NCI-H526 (cell line): Measurements from ENCODE around the gene FAM131C.
"Not testable (repeated sequence)": the region's sequence is repeated elsewhere in the genome, so short reads cannot be mapped to it uniquely, and the experiment has no call there.

ENCODE experiments used
- DNase-seq, 2 experiments: peaks; one replicate each; lab custom pipeline; 2025; lab: John Stamatoyannopoulos, UW

Gene FAM131C, protein sequence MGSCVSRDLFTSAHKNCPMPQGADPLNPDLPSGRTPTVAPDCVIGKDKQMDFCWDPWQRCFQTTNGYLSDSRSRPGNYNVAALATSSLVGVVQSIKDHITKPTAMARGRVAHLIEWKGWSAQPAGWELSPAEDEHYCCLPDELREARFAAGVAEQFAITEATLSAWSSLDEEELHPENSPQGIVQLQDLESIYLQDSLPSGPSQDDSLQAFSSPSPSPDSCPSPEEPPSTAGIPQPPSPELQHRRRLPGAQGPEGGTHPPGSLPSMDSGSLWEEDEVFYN

DNA sequence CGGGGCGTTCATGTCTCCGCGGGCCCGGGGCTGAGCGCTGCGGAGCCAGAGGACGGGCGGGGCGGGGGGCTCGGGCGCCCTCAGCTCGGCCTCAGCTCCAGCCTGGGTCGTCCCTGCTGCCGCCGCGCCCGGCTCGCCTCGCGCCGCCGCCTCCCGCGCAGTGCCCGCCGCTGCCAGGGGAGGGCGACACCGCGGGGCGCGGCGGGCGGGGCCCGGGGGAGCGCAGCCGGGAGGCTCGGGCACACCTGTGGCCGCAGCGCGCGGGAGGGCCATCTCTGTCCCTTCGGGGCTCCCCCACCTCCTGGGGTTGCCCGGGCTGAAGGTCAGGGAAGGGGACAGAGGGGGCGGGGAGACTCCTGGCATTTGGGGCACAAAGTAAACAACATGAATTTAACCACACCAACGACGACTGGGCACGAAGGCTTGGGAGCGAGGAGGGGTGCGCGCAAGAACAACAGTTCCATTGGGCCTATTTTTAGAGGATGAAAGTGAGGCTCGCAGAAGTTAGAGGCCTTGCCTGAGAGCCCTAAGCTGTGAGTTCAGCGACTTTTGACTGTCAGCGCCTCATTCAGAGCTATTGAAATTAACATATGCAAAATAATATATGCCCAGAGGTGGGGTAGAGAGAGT is at the start of gene FAM131C:
Gene FAM131C (minus strand): TSS at position 162 of the 630 bp plus-strand sequence. CDS start 209 bp downstream, outside the sequence.
- peak; percentile 29 to 70 for DNase-seq

DNA sequence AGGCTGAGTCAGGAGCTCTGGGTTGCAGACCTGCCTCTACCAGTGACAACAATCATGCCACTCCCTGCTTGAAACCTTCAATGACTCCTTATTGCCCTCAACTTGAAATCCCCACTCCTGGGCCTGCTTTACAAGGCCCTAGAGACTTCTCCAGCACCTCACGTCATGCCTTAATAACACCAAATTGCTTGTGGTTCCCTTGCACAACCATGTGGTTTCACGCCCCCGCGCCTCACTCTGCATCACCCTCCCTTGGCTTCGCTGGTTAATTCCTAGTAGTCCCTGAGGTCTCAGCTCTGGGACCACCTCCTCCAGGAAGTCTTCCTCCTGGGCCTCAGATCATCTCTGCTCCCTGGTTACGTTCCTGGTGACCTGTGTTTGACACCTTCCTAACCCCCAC is 49.5 kb upstream of the FAM131C start:
- DNase-seq: no peak

DNA sequence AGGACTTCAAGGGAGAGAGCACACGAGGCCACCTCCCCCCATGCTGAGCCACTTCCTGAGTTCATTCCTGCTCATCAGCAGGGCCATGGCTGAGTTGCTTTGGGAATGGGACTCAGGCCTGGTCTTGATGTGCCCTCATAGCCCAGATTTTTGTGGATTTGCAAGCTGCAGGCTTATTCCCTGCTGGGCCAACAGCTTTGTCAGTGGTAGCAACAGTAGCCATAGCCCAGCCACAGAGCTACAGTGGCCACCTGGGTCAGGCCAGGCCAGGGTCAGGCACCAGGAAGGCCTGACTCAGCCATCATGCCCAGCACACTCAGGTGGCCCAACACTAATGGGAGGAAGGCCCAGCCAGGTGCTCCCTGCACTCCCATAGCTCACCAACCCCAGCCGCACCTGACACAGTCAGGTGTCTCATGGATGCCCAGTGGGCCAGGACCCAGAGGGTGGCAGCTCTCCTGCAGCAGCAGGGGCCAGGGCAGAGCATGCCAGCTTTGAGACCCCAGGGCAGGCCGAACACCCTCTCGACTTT is 49.0 kb upstream of the FAM131C start:
- DNase-seq: no peak

DNA sequence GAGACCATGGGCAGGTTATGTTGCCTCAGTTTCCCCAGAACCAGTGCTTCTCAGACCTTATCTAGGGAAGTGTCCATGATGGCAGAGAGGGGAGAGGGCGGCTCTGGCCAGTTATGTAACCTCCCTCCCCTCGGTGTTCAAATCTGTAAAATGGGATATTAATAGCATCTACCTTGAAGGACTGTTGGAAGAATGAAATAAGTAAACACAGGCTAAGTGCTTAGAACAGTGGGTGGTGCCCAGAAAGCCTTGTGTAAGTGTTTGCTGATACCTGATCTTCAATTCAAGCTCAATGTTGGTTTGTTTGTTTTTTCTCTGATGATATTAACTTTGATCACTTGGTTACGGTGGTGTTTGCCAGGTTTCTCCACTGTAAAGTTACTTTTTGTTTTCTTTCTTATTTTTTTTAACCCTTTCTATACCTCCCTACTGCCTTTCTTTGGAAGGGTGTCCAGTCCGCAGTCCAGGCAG is 47.5 kb upstream of the FAM131C start:
- no peak for DNase-seq

DNA sequence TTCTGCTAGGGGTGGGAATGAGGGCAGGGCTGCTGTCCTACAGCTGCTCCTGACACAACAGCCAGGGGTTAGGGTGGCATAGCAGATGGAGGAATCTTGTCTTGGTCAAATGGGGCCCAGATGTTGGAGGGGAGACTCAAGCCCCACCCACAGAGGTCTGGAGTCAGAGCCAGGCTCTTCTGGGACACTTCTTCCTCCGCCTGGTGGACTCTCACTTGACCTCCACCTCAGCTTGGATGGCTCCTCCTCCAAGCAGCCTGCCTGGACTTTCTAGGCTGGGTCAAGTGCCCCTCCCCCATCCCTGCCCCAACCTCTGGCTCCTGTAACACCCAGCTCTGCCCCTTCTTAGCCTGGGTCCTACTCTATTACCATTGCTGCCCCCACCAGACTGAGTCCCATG is 47.0 kb upstream of the FAM131C start:
- no peak for DNase-seq

DNA sequence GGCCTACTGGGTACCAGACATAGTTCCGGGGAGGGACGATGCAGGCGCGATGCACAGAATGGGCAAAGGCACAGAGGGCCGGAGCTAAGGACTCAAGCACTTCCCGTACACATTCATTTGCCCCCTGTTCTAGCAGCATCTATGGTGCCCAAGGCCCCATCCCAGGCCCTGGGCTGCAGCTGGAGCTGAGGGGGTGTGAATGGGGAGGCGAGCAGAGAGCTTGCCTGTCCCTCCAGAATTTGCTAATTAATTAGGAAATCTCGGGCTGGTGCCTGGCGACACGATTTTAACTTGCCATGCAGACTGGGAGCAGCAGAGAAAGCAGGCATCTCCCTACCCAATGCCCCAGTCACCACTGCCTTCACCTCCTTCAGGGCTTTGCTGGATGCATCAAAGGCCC is 46.5 kb upstream of the FAM131C start:
- DNase-seq: no peak

DNA sequence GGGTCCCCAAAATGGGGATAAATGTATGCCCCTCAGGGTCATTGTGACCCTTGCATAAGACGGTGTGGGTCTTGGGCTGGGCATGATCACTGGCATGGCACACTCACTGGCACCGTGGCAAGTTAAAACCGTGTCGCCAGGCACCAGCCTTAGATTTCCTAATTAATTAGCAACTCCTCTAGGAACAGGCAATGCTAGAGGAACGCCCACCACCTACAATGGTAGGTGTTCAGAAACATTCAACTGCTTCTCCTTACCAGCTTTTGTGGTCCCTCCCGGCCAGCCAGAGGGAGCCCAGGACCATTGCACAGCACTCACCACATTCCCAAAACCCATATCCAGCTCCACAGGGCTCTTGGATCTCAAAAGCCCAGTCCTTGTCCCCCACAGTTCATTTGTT is 46.1 kb upstream of the FAM131C start:
- no peak for DNase-seq

DNA sequence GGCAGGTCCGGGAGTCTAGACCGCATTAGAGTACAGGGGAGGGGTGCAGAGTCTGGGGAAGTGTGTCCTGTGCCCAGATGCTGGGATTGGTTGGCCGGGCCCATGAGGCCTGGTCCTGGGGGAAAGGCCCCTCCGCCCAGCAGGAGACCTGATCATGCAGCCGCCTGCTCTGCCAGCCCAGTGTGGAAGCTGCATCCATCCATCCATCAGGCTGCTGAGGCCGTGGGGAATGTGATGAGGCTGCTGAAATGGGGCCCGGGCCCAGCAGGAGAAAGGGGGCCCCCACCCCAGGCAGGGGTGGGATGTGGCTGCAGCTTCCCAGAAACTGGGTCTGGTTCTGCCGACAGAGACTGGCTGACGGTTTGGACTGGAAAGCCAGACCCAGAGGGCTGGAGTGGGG is 45.3 kb upstream of the FAM131C start:
- no peak for DNase-seq

DNA sequence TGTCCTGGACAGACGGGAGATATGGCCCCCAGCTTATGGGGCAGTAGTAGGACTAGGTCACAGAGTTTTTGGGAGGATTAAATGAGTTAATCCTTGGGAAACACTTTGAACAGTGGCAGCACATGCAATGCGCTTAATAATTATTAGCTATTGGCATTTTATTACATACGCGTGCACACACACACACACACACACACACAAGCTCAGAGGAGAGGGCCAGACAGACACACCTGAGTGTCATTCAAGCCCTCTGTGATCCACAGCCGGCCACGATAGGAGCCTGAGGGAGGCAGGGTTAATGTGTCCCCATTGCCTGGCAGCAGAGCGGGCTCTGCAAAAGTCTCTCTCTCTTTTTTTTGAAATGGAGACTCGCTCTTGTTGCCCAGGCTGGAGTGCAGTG is 44.5 kb upstream of the FAM131C start:
- DNase-seq: no peak

DNA sequence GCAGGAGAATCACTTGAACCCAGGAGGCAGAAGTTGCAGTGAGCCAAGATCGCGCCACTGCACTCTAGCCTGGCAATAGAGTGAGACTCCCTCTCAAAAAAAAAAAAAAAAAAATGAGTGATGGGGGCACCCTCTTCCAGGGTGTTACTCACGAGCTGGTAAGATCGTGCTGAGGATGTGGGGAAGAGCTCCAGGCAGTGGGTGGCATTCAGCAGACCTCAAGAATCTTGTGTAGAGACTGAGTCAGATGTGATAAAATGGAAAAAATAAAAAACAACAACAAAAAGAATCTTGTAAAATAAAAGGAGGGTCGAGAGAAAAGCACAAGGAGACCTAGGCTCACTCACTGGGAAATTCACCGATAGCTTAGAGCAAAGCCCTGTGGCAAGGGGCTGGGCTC is 43.9 kb upstream of the FAM131C start:
- DNase-seq: no peak

DNA sequence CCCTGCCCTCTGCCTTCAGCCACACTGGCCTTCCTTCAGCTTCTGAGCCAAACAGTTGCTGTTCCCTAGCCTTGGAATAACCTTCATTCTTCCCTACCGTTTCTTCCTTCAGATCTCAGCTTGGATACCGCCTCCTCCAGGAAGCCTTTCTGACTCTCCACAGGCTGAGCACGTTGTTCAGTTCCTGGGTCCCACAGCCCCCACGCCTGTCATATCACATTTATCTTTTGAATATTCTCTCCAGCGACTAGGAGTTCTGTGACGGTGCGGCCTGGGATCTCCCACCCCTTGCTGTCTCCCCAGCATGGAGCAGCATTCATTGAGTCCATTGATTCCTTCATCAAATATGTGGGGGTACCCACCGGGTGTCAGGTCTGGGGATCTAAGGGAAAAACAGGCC is 43.2 kb upstream of the FAM131C start:
- no peak for DNase-seq

DNA sequence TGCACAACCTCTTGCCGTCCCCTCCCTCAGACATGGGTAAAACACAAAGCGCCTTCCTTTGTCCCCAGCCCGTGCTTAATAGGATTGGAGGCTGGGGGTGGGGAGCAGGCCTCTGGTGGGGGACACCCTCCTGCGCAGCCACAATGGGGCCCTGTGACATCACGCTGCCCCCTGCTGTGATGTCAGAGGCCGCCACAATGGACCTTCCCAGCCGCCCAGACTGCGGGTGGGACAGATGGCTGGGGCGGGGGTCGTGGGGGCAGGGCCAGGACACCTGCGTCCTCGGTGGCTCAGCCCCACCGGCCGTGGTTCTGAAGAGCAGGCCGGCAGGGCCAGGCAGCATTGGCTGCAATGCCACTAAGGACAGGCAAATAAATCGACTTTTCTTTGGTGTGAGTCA is 42.6 kb upstream of the FAM131C start:
- no peak for DNase-seq

DNA sequence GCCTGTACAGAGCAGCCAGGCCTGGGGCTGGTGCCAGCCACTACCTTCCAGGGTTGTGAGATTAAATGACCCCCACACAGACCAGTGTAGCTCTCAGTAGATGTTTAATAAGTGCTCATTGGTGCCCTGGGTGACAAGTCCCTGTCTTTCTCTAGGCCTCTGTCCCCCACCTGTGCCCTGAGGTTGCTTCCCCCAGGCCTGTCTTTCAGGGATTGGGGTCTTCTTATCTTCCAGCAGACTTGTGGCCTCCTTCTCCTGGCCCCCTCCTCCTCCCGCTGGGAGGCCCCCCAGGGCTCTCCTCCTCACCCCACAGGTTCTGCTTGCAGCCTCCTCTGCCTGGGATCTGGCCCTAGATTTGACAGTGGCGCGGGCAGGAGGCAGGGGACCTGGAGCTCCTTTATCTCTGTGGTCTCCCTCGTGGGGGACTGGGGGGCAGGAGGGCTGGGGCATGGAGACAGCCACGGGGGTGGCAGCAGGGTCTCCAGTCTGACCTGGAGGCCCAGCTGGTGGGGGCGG is 42.1 kb upstream of the FAM131C start:
- no peak for DNase-seq

DNA sequence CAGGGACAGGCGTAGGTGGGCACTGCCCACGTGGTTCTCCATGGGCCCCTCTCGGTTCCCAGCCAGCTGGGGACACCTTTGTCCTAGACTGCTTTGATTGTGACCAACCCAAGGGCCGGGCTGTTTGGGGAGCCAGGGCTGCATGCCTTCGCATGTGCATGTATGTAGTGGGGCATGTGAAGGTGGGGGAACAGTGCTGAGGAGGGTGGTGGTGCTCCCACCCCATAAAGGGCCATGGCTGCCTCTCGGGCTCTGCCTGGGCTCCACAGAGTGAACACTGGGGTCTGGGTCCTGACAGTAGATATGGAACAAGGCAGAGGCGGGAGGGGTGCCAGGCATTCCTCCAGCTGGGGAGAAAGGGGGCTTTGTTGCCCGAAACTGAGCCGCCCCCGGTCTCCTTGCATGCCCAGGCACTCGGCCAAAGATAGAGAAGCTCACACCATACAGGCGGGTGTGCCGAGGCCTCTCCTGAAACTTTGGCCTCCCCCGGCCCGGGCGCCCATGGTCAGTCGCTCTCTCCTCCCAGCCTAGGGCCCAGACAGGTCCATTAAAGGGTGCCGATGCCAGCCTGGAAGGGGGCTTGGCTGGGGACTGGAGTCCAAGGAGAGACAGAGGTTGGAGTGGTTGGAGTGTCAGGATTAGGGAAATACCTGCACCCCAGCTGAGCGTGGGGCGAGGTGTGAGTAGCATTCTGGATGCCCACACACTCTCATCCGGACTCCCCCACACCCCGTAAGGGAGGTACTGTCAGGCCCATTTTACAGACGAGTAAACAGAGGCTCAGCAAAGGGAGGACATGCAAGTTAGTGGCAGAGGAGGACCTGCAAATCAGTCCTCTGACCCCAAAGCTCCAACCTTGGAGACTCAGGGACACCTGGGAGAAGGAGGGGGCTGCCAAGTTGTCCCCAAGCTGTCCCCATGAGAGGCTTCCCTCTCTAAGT is 41.3 kb upstream of the FAM131C start:
- no peak for DNase-seq

DNA sequence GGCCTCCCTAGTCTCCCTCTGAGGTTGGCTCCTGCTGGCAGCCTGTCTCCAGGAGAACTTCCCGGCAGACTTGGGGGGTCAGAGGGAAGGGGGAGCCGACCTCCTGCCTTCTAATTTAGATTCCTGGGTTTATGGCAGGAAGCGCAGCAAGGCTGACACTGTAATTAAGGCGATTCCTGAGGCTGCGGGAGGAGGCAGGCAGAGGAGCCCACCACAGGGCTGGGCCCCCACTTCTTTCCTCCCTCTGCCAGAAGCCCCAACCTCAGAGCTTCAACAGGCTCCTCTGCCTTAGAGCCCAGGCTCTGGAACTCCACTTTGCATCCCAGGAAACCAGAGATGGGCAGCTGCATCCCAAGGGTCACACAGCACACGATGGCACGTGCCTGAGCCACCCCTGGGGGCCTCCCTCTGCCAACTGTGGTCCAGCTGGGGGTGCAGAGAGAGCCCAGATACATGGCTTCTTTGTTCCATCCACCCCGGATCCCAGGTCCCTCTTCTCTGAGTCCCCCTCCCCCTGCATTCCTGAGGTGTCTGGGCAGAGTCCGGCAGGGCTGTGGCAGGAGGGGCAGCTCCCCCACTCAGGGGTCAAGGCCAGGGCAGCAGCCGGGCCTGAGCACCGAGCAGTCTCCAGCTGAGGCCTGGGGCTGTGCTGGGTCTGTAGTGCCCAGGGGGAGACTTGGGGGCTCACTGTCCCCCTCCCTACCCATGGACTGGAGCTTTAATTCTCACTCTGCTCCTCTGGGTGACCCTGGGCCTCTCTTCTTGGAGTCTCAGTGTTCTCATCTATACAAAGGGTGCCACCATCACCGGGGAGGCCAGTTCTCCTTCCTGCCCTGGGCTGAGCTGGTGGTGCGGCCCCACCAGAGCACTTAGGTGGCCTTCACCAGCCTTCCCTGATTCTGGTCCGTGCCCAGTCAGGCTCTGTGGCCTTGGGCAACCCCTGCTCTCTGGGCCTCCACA is 39.4 kb upstream of the FAM131C start:
- no peak for DNase-seq

DNA sequence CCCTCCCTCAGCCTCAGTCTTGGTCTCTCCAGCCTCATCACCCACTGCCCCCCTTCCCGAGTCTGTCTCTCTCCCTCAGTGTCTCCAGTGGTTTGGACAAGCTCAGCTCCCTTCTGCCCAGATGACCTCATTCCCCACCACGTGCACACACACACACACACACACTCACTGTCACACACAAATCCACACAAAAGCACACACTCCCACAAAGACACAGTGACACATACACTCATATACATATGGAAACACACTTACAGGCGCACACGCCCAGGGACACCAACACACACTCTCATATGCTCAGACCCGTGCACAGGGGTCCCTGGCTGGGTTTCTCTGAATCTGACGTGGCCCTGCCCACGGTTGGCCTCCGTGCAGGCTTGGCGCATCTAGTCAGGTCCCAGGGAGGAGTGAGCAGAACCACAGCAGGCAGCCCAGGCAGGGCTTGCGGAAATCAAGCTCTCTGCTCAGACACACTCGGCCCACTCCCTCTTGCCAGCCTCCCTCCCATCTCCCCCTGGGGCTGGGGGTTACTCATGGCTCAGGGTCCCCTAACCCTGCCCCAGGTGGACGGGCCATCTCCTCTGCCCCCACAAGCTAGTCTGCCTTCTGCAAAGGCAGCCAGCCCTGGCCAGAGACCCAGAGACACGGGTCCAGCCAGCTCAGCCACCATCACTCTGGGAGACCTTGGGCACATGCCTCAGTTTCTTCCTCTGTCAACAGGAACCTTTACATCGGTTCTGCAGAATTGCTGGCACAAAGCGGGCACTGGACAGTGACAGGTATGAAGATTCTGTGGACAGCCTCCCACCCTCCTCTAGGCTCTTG is 38.5 kb upstream of the FAM131C start:
- no peak for DNase-seq

DNA sequence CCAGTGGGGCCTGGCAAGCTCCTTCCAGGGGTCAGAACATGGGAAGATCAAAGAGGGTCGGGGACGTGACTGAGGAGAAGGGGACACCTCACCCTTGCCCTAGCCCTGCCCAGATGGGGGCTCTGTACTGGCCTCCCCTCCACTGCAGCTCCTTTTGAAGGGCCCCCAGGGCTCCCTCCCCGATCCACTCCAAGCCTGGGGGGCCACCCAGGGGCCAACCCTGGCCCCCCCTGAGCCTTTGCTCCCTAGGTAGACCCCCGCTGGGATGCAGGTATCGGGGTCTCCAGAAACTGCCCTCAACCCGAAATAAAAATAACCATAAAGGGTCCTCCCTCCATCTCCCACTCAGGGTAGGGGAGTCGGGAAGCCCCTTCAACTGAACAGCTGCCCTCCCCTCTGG is 37.4 kb upstream of the FAM131C start:
- no peak for DNase-seq

DNA sequence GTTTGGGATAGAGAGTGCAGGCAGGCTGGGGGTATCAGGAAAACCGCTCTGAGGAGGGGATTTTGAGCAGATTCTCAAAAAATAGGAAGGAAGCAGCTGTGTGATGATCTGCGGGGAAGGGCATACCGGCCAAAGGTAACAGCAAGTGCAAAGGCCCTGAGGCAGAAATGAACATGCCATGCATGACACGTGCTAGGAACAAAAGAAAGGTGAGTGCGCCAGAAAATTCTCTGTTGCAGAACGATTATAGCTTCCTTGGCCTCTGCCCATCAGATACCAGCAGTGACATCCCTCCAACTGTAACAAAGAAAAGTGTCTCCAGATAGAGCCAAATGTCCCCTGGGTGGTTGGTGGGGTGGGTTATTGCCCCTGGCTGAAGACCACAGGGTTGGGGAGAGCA is 37.0 kb upstream of the FAM131C start:
- no peak for DNase-seq

DNA sequence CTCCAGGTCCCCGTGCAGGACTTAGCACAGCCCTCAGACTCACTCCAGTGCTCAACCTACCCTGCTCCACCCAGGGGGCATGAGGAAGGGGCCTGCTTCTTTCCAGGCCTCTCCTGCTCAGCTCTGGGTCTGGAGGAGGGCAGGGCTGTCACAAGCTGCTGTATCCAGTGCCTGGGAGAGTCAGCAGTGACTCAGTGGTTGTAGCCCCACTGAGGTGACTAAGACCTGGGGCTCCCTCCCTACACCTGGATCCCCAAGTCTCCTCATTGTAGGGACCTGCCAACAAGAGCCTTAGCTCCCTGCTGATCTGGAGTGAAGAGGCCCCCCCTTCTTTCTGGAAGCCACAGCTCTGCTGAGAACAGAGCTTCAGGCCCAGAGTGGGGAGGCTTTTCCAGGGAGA is 36.1 kb upstream of the FAM131C start:
- DNase-seq: no peak

DNA sequence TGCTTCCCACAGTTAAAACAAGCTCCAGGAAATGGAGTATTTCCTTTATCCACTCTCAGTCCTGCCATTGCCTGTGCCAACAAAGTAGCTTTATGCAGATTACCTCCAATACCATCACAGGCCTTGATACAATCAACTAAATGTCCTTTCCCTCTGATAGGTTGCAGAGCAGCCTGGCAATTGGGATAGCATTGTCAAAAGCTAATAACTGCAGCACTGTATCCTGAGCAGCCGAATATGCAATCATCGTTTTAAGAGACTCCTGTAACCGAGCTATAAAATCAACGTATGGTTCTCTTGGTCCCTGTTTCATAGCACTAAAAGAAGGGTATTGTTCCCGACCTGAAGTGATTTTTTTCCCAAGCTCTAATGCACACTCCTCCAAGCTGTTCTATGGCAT is 33.6 kb upstream of the FAM131C start:
- DNase-seq: not testable (repeated sequence)
